ENCODE data around the gene NOB1.

NOB1 gene

GRCh38 chr16:69721441-69721957, 33.2 kb downstream of the NOB1 start:
- no peak for DNase-seq (ENCODE audit: low read depth in 2 of 2)

- no peak for DNase-seq (ENCODE audit: low read depth in 2 of 2)
These were observed 33.8 kb downstream of the NOB1 start for GRCh38 chr16:69720822-69721430.

GRCh38 chr16:69718111-69718764, 36.5 kb downstream of the NOB1 start:
- no peak for DNase-seq (ENCODE audit: low read depth in 2 of 2)

- no peak for DNase-seq (ENCODE audit: low read depth in 2 of 2)
These were observed 37.7 kb downstream of the NOB1 start for GRCh38 chr16:69717066-69717465.

GRCh38 chr16:69712914-69713581, 41.7 kb downstream of the NOB1 start:
- DNase-seq (ENCODE audit: low read depth in 2 of 2), result no peak

GRCh38 chr16:69712277-69712676, 42.4 kb downstream of the NOB1 start:
- DNase-seq (ENCODE audit: low read depth in 2 of 2), result no peak

GRCh38 chr16:69711115-69711740, 43.5 kb downstream of the NOB1 start:
- DNase-seq (ENCODE audit: low read depth in 2 of 2), result no peak

GRCh38 chr16:69709456-69710084, 45.2 kb downstream of the NOB1 start:
- no peak for DNase-seq (ENCODE audit: low read depth in 2 of 2)

GRCh38 chr16:69707920-69708683, 46.6 kb downstream of the NOB1 start:
- no peak for DNase-seq (ENCODE audit: low read depth in 2 of 2)

GRCh38 chr16:69706975-69707340, 47.8 kb downstream of the NOB1 start:
- DNase-seq (ENCODE audit: low read depth in 2 of 2), result no peak

- DNase-seq (ENCODE audit: low read depth in 2 of 2), result no peak
These were observed 48.3 kb downstream of the NOB1 start for GRCh38 chr16:69706256-69706974.

- DNase-seq (ENCODE audit: low read depth in 2 of 2), result no peak
These were observed 51.1 kb downstream of the NOB1 start for GRCh38 chr16:69703638-69704037.

GRCh38 chr16:69701866-69702265, 52.9 kb downstream of the NOB1 start:
- DNase-seq (ENCODE audit: low read depth in 2 of 2), result no peak

GRCh38 chr16:69701452-69701851, 53.3 kb downstream of the NOB1 start:
- no peak for DNase-seq (ENCODE audit: low read depth in 2 of 2)

- DNase-seq (ENCODE audit: low read depth in 2 of 2), result no peak
These were observed 54.8 kb downstream of the NOB1 start for GRCh38 chr16:69699915-69700314.

GRCh38 chr16:69698404-69698803, 56.3 kb downstream of the NOB1 start:
- no peak for DNase-seq (ENCODE audit: low read depth in 2 of 2)

GRCh38 chr16:69693916-69694315, 60.8 kb downstream of the NOB1 start:
- DNase-seq (ENCODE audit: low read depth in 2 of 2), result no peak

GRCh38 chr16:69691980-69692911, 62.5 kb downstream of the NOB1 start:
- DNase-seq (ENCODE audit: low read depth in 2 of 2), result no peak
